A673 (cell line): Measurements from ENCODE around the gene JAK3.

Experiments
- CTCF ChIP-seq: fragments of 300-800, 200-600 bp; sonication (generic); conservative IDR thresholded peaks from 2 replicates; pipeline ENCODE4 v1.5.1; 2017; ENCODE audit warnings: low read depth, mild to moderate bottlenecking, antibody characterized with exemption, low read length, moderate library complexity, mixed read lengths
- EZH2 ChIP-seq: fragments of 200-600 bp; sonication (generic); IDR thresholded peaks from 2 replicates; pipeline ENCODE4 v1.6.1; 2017; ENCODE audit warnings: borderline replicate concordance, low read depth, mild to moderate bottlenecking, mixed read lengths, antibody characterized with exemption, low read length; ENCODE audit not compliant: poor library complexity, severe bottlenecking

DNA sequence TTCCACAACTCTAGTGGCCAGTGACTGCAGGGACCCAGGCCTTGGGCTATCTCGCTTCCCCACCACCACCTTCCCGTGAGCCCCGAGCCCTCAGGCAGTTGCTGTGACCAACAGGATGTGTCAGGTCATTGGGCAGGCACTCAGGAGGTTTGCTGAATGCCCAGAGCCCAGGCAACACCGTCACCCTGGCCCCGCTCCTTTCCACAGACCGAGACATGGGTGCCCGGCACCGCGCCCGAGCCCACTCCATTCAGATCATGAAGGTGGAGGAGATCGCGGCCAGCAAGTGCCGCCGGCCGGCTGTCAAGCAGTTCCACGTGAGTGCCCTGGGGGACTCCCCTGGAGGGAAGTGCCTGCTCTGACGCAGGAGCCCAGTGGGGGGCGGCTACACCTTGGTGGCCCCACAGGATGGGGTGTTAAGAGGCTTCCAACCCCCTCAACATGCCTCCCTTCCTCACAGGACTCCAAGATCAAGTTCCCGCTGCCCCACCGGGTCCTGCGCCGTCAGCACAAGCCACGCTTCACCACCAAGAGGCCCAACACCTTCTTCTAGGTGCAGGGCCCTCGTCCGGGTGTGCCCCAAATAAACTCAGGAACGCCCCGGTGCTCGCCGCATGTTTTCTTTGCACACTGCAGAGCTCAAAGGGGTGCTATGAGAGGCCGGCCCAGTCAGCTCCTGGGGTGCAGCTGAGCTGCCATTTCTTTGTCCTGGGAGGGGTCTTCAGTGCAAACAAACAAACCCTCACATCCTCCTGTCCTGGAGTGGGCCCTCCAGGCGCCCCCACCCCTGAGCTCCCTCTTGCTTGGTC is 15.1 kb upstream of the JAK3 start:
- no peak for TF ChIP-seq CTCF
- no peak for TF ChIP-seq EZH2
